Esophagus squamous epithelium (tissue), 4 donors: Measurements from ENCODE around the gene ZNF79.

Experiments used
- CTCF ChIP-seq, 6 experiments: fragments of 450-650 bp in 4 of 6; fragments of 200-600 bp in 2 of 6; sonication (generic) in 2 of 6; IDR thresholded peaks; one replicate each; pipeline ENCODE4 v1.5.1; 2016 to 2019; ENCODE audit warnings: antibody characterized with exemption in 6 of 6, mild to moderate bottlenecking in 4 of 6, moderate library complexity in 4 of 6
- POLR2A ChIP-seq, 4 donors: fragments of 450-650 bp; IDR thresholded peaks; one replicate each; pipeline ENCODE4 v1.6.1; 2017; ENCODE audit warnings: antibody characterized with exemption in 4 of 4, mild to moderate bottlenecking in 4 of 4, moderate library complexity in 3 of 4

- TF ChIP-seq CTCF (IDR thresholded peaks at IDR 0.05) (no peak), POLR2A (IDR thresholded peaks at IDR 0.05) (no peak)
Measured at GRCh38 chr9:127494304-127494702, 70.1 kb downstream of the ZNF79 start.
